Panc1 (cell line): ENCODE measurements around the gene CATSPERB.

Source experiments
- CTCF ChIP-seq: fragments of 450-650 bp; IDR thresholded peaks from 2 replicates; pipeline ENCODE4 v1.5.1; 2017; ENCODE audit warnings: mild to moderate bottlenecking
- REST ChIP-seq, 2 experiments: IDR thresholded peaks; 2 replicates each; pipeline ENCODE4 v1.6.1; 2011 to 2012; ENCODE audit warnings: low read depth in 2 of 2, control low read depth in 1 of 2, low read length in 1 of 2, mild to moderate bottlenecking in 1 of 2, moderate library complexity in 1 of 2; ENCODE audit not compliant: insufficient read depth in 1 of 2

DNA sequence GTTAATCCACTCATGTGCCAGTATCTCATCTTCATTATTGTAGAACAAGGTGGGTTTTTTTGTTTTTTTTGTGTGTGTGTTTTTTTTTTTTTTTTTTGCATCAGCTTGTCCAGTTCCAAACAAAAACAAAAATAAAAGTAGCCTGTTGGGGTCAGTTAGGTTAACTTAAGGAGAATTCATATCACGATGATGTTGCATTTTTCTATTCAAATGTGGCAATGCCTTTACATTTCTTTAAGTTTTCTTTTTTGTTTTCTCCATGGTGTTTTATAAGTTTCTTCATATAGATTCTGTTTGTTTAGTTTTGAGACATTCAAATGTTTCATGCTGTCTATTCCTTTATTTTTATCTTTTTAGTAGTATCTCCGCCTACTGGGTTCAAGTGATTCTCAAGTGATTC is 16.2 kb upstream of the CATSPERB start:
- no peak for TF ChIP-seq CTCF
- TF ChIP-seq REST (IDR thresholded peaks at IDR 0.05; ENCODE audit: insufficient read depth in 1 of 2, low read depth in 2 of 2, low read length in 1 of 2): no peak
